PC-9 (cell line): ENCODE results near the gene CAMSAP3. TPM values are rescaled to one million over a fixed set of nuclear protein-coding genes. Genes with fewer than 3 reads are reported as not detected.

ENCODE experiments used
- BruUV-seq: library from RNA; stranded (reverse); fragments of 400-500 nt; replicated peaks from 2 replicates; lab custom pipeline; 2021; lab: Mats Ljungman, UMichigan
- CTCF ChIA-PET: fragments of 300-600 bp; sonication (Branson Sonifier 250); formaldehyde crosslinking; loops from one replicate; lab custom pipeline; 2022; ENCODE audit warnings: antibody characterized with exemption; lab: Charles Lee
- POLR2A ChIA-PET: fragments of 300-600 bp; sonication (Branson Sonifier 250); formaldehyde crosslinking; loops from one replicate; lab custom pipeline; 2022; ENCODE audit warnings: antibody characterized with exemption; ENCODE audit not compliant: unreplicated experiment; lab: Charles Lee
- DNase-seq, 2 experiments: peaks; one replicate each; pipeline versions ENCODE4 v3.0.0 to v3.0.0-alpha.2; 2015 to 2022; ENCODE audit warnings: mixed read lengths in 1 of 2
- H2AFZ ChIP-seq: fragments of 200-600 bp; sonication (generic); 2 replicates; pipeline ENCODE4 v1.8.1; 2017; ENCODE audit warnings: antibody characterized with exemption
- H3F3A ChIP-seq: fragments of 200-600 bp; sonication (generic); 2 replicates; pipeline ENCODE4 v1.8.1; 2017; ENCODE audit warnings: antibody characterized with exemption, mild to moderate bottlenecking, low read depth; ENCODE audit not compliant: insufficient read depth
- H3K27ac ChIP-seq: fragments of 200-600 bp; sonication (generic); 2 replicates; pipeline ENCODE4 v1.6.1; 2016; ENCODE audit warnings: mixed run types
- H3K27me3 ChIP-seq: fragments of 200-600 bp; sonication (generic); 2 replicates; pipeline ENCODE4 v1.6.1; 2016; ENCODE audit warnings: low read depth, mixed run types; ENCODE audit not compliant: insufficient read depth
- H3K36me3 ChIP-seq: fragments of 200-600 bp; sonication (generic); 2 replicates; pipeline ENCODE4 v1.6.1; 2016; ENCODE audit warnings: low read depth, mixed run types
- H3K4me1 ChIP-seq: fragments of 200-600 bp; sonication (generic); replicated peaks from 2 replicates; pipeline ENCODE4 v1.6.1; 2016; ENCODE audit warnings: mixed run types; ENCODE audit not compliant: insufficient read depth
- H3K4me2 ChIP-seq: fragments of 200-600 bp; sonication (generic); 2 replicates; pipeline ENCODE4 v1.6.1; 2017; ENCODE audit warnings: mixed run types
- H3K4me3 ChIP-seq: fragments of 200-600 bp; sonication (generic); 2 replicates; pipeline ENCODE4 v1.6.1; 2016; ENCODE audit warnings: mixed run types
- H3K79me2 ChIP-seq: fragments of 200-600 bp; sonication (generic); 2 replicates; pipeline ENCODE4 v1.6.1; 2017; ENCODE audit warnings: low read depth, mixed run types
- H3K9me2 ChIP-seq: fragments of 200-600 bp; sonication (generic); 2 replicates; pipeline ENCODE4 v1.8.1; 2017; ENCODE audit warnings: mild to moderate bottlenecking; ENCODE audit not compliant: insufficient read depth
- H3K9me3 ChIP-seq: fragments of 200-600 bp; sonication (generic); 2 replicates; pipeline ENCODE4 v1.8.1; 2016; ENCODE audit warnings: low read depth; ENCODE audit not compliant: insufficient read depth
- H4K20me1 ChIP-seq: fragments of 200-600 bp; sonication (generic); 2 replicates; pipeline ENCODE4 v1.8.1; 2017; ENCODE audit not compliant: insufficient read depth
- EZH2 ChIP-seq: fragments of 200-600 bp; sonication (generic); IDR thresholded peaks from 2 replicates; pipeline ENCODE4 v1.8.0; 2017; ENCODE audit warnings: antibody characterized with exemption, low read depth
- intact Hi-C: fragments of 100-400 bp; cut with micrococcal nuclease; formaldehyde crosslinking; loops from one replicate; pipeline ENCODE4 v1.10.0; 2022; ENCODE audit not compliant: unreplicated experiment
- total RNA-seq: library from RNA; stranded (reverse); gene quantifications from 2 replicates; pipeline ENCODE4 v1.2.3, GENCODE V29; 2021
- TF ChIP-seq, protein P1 (sequence below): fragments of 200-600 bp; sonication (generic); conservative IDR thresholded peaks from 2 replicates; pipeline ENCODE4 v1.6.1; 2017; ENCODE audit warnings: mixed run types, antibody characterized with exemption, mild to moderate bottlenecking, moderate library complexity

Gene CAMSAP3
- total RNA-seq, 1 experiment from 2014 or later, result 25.9 TPM

DNA sequence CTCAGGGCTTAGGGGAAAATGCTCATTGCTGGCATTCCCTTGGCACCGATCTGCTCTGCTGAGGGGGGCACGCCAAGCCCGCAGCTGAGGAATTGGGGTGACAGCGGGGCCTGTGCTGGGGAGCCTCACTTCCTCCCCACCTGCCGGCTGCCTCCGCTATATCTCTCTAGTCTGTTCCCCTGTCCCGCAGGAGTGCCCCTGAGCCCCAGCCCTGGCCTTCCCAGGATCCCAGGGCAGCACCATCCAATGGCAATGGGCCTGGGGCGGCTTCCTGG lies 50.7 kb downstream of the CAMSAP3 start:
- BruUV-seq, result no TSS peak
- no peaks in the 10 kb centered on the region for H3K79me2 ChIP-seq

DNA sequence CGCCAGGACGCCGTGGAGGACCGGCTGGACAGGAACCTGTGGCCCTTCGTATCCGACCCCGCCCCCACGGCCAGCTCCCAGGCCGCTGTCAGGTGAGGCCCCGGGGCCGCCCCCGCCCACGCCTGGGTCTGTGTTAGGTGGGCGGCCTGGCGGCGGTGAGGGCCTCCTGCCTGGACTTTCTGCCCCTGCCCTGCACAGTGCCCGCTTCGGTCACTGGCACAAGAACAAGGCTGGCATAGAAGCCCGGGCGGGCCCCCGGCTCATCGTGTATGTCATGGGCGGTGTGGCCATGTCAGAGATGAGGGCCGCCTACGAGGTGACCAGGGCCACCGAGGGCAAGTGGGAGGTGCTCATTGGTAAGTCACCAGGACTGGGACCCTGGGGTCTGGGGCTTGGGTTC lies 51.5 kb downstream of the CAMSAP3 start:
- Histone ChIP-seq H3K27me3 (no peaks in the 10 kb centered on the region), H3K4me1 (no peaks in the 10 kb centered on the region), H3K27ac (no peak overlapping the region), H3K4me3 (no peak overlapping the region), H3F3A (peaks cover 22% of the 10 kb centered on the region), H4K20me1 (no peaks in the 10 kb centered on the region), H2AFZ (no peak overlapping the region), H3K36me3 (no peaks in the 10 kb centered on the region), H3K4me2 (no peak overlapping the region), H3K9me3 (no peaks in the 10 kb centered on the region), H3K9me2 (no peaks in the 10 kb centered on the region), H3K79me2 (no peaks in the 10 kb centered on the region)
- CTCF ChIA-PET, result no interaction called here
- TF ChIP-seq, protein P1, sequence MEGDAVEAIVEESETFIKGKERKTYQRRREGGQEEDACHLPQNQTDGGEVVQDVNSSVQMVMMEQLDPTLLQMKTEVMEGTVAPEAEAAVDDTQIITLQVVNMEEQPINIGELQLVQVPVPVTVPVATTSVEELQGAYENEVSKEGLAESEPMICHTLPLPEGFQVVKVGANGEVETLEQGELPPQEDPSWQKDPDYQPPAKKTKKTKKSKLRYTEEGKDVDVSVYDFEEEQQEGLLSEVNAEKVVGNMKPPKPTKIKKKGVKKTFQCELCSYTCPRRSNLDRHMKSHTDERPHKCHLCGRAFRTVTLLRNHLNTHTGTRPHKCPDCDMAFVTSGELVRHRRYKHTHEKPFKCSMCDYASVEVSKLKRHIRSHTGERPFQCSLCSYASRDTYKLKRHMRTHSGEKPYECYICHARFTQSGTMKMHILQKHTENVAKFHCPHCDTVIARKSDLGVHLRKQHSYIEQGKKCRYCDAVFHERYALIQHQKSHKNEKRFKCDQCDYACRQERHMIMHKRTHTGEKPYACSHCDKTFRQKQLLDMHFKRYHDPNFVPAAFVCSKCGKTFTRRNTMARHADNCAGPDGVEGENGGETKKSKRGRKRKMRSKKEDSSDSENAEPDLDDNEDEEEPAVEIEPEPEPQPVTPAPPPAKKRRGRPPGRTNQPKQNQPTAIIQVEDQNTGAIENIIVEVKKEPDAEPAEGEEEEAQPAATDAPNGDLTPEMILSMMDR, result no peak
- no peak for TF ChIP-seq EZH2
- no peak for DNase-seq
- intact Hi-C loops, result no loop called here
- no TSS peak for BruUV-seq
- POLR2A ChIA-PET, result no interaction called here

More for the DNA sequence above, 50.7 kb downstream of the CAMSAP3 start:
- TF ChIP-seq EZH2, result no peak
- TF ChIP-seq, protein P1, result no peak
- no peak for DNase-seq
- Histone ChIP-seq H3K4me1 (no peaks in the 10 kb centered on the region), H4K20me1 (no peaks in the 10 kb centered on the region), H3K9me2 (no peaks in the 10 kb centered on the region), H2AFZ (no peak overlapping the region), H3K4me2 (no peak overlapping the region), H3K9me3 (no peaks in the 10 kb centered on the region), H3K27me3 (no peaks in the 10 kb centered on the region), H3F3A (peaks cover 22% of the 10 kb centered on the region), H3K36me3 (no peaks in the 10 kb centered on the region), H3K4me3 (no peak overlapping the region), H3K27ac (no peak overlapping the region)
- CTCF ChIA-PET, result no interaction called here
- POLR2A ChIA-PET, result no interaction called here
- intact Hi-C loops, result no loop called here

DNA sequence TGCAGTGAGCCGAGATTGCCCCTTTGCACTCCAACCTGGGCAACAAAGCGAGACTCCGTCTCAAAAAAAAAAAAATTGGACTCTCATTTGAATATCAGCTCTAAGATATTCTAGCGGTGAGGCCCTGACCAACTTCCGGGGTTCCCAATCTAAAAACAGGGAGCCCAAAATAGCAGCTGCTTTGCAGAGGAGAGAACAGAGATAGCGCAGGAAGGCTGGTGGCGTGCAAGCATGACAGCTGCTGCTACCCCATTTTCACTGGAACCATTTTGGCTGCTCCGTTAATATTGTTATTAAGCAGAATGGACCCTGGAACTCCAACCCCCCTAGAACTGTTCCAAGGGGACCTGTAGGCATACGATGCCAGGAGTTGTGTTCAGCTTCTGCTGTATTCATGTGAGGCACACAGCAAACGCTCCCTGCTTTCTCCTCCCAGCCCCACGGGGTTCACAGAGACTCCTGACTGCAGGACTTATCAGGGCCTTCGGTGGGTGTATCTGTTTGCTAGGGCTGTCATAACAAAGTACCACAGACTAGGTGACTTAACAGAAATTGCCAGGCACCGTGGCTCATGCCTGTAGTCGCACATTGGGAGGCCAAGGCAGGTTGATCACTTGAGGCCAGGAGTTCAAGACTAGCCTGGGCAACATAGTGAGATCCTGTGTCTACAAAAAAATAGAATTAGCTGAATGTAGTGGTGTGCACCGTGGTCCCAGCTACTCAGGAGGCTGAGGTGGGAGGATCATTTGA lies 52.8 kb downstream of the CAMSAP3 start:
- Histone ChIP-seq H3F3A (peaks cover 26% of the 10 kb centered on the region), H3K27ac (no peak overlapping the region), H3K4me2 (no peak overlapping the region), H3K9me3 (no peaks in the 10 kb centered on the region), H3K27me3 (no peaks in the 10 kb centered on the region), H3K79me2 (no peaks in the 10 kb centered on the region), H3K9me2 (no peaks in the 10 kb centered on the region), H4K20me1 (no peaks in the 10 kb centered on the region), H3K4me3 (no peak overlapping the region), H3K36me3 (no peaks in the 10 kb centered on the region), H2AFZ (no peak overlapping the region), H3K4me1 (peaks cover 13% of the 10 kb centered on the region)
- intact Hi-C loops, result no loop called here
- POLR2A ChIA-PET, result interaction anchor here (0.6 kb wide), 1 partner anchor 55 kb away, joined by 5 read pairs; no protein-coding TSS in a partner anchor
- CTCF ChIA-PET, result no interaction called here
- no peak for DNase-seq
- TF ChIP-seq, protein P1, result no peak
- no peak for TF ChIP-seq EZH2
- no TSS peak for BruUV-seq
